Adrenal gland (tissue), 5 donors: Measurements from ENCODE around the gene BAAT.

Source experiments
- POLR2A ChIP-seq, 2 donors: fragments of 450-650 bp; IDR thresholded peaks; one replicate each; pipeline ENCODE4 v1.6.1; 2017; ENCODE audit warnings: antibody characterized with exemption in 2 of 2, mild to moderate bottlenecking in 2 of 2, moderate library complexity in 1 of 2
- TF ChIP-seq, protein P1 (sequence below), 6 experiments: fragments of 450-650 bp in 4 of 6; fragments of 200-600 bp in 2 of 6; sonication (generic) in 1 of 6; IDR thresholded peaks; 1 replicate in 5 of 6; 2 replicates in 1 of 6; pipeline versions ENCODE4 v1.5.1 to v1.8.0; 2016 to 2021; ENCODE audit warnings: antibody characterized with exemption in 6 of 6, mild to moderate bottlenecking in 2 of 6, moderate library complexity in 1 of 6
- donor health status: DM: no; HTN: no; CAD: no.

DNA sequence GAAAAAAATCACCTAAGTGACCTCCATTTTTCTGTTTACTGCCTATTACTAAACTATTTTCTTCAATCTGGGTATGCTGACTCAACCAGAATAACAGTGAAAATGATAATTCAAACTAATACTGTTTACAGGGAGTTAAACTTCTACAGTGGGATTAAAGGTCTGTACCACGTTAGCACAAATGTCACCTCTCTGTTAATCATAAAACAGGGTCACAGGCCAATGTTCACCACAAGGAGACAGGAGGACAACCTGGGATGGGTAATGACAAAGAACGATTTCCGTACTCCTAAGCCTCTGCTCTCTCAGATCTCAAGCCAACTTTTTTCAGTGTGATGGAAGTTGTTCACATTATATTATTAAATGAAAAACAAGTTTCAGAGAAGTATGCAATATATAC lies 48.4 kb upstream of the BAAT start:
- TF ChIP-seq, protein P1, sequence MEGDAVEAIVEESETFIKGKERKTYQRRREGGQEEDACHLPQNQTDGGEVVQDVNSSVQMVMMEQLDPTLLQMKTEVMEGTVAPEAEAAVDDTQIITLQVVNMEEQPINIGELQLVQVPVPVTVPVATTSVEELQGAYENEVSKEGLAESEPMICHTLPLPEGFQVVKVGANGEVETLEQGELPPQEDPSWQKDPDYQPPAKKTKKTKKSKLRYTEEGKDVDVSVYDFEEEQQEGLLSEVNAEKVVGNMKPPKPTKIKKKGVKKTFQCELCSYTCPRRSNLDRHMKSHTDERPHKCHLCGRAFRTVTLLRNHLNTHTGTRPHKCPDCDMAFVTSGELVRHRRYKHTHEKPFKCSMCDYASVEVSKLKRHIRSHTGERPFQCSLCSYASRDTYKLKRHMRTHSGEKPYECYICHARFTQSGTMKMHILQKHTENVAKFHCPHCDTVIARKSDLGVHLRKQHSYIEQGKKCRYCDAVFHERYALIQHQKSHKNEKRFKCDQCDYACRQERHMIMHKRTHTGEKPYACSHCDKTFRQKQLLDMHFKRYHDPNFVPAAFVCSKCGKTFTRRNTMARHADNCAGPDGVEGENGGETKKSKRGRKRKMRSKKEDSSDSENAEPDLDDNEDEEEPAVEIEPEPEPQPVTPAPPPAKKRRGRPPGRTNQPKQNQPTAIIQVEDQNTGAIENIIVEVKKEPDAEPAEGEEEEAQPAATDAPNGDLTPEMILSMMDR (IDR thresholded peaks at IDR 0.05), result no peak
- no peak for TF ChIP-seq POLR2A (IDR thresholded peaks at IDR 0.05)
